Adipocyte (in vitro differentiated cells): ENCODE results near the gene SMARCA2.
A peak's percentile ranks its signal among the peaks of the same experiment; 100 is the strongest.

Source experiments
- DNase-seq: peaks from one replicate; pipeline ENCODE4 v3.0.0-alpha.2; 2015; ENCODE audit warnings: low read depth
- H3K27me3 ChIP-seq: replicated peaks from 2 replicates; pipeline ENCODE4 v1.7.0; 2013; ENCODE audit warnings: mild to moderate bottlenecking, low read length, moderate library complexity; ENCODE audit not compliant: control insufficient read depth, insufficient read depth
- H3K36me3 ChIP-seq: 2 replicates; pipeline ENCODE4 v1.7.0; 2013; ENCODE audit warnings: low read length, mild to moderate bottlenecking, moderate library complexity; ENCODE audit not compliant: control insufficient read depth, insufficient read depth, severe bottlenecking
- H3K4me1 ChIP-seq: 2 replicates; pipeline ENCODE4 v1.7.0; 2013; ENCODE audit warnings: mild to moderate bottlenecking, low read length, moderate library complexity; ENCODE audit not compliant: control insufficient read depth, insufficient read depth
- H3K4me3 ChIP-seq: 2 replicates; pipeline ENCODE4 v1.7.0; 2013; ENCODE audit warnings: mild to moderate bottlenecking, low read length, moderate library complexity
- H3K9ac ChIP-seq: 2 replicates; pipeline ENCODE4 v1.7.0; 2013; ENCODE audit warnings: mild to moderate bottlenecking, low read length, moderate library complexity
- H3K9me3 ChIP-seq: 2 replicates; pipeline ENCODE4 v1.7.0; 2013; ENCODE audit warnings: mild to moderate bottlenecking, low read length, moderate library complexity; ENCODE audit not compliant: control insufficient read depth

The SMARCA2 gene

DNA sequence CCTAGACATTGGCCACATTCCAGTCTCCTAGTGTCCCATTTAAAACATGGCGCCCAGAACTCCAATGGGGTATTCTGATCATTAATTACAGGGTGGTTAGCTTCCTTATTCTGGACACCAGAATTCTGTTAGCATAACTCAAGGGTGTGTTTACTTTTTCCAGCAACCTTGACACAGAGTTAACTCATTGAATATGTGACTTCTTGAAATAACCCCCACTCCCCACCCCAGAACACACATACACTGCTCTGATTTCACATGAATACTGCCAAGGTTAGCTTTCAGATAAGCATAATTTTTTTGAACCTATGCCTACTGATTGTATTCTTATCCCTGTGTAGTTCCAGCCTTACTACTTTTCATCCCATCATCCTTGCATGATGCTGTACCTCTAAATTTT is 151.1 kb downstream of the SMARCA2 start:
- Histone ChIP-seq H3K4me3 (no peak overlapping the region), H3K27me3 (no peaks in the 10 kb centered on the region), H3K9me3 (no peaks in the 10 kb centered on the region), H3K36me3 (peaks cover 35% of the 10 kb centered on the region), H3K4me1 (no peaks in the 10 kb centered on the region), H3K9ac (no peak overlapping the region)
- no peak for DNase-seq

- Histone ChIP-seq H3K4me1 (no peaks in the 10 kb centered on the region), H3K27me3 (no peaks in the 10 kb centered on the region), H3K9ac (no peak overlapping the region), H3K4me3 (no peak overlapping the region), H3K9me3 (no peaks in the 10 kb centered on the region), H3K36me3 (peaks cover 44% of the 10 kb centered on the region)
- no peak for DNase-seq
Observed at GRCh38 chr9:2169035-2169434, 153.9 kb downstream of the SMARCA2 start.

DNA sequence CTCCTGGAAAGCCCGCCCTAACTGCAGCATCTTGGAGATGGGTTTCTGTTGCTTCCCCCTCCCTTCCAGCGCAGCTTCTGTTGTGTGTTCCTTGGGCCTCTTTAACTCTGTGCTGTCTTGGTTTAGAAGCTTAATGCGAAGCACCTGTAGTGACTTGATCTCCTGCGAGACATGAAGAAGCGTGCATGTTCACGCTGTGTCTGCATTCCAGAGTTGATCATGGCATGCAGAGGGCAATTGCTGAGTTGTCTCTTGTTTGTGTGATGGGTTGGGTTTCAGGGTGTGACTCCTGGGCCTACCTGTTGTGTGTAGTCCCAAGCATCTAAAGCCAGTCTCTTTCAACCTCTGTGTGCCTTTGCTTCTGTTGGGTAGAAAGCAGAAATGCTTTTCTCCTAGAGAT is 155.6 kb downstream of the SMARCA2 start:
- Histone ChIP-seq H3K4me3 (no peak overlapping the region), H3K27me3 (no peaks in the 10 kb centered on the region), H3K9me3 (no peaks in the 10 kb centered on the region), H3K9ac (no peak overlapping the region), H3K36me3 (peaks cover 41% of the 10 kb centered on the region), H3K4me1 (no peaks in the 10 kb centered on the region)
- DNase-seq: no peak

- no peaks in the 10 kb centered on the region for H3K27me3 ChIP-seq
- H3K36me3 ChIP-seq: peaks cover 29% of the 10 kb centered on the region
- H3K9ac ChIP-seq: no peak overlapping the region
- DNase-seq: no peak
- no peaks in the 10 kb centered on the region for H3K4me1 ChIP-seq
- H3K4me3 ChIP-seq: no peak overlapping the region
- H3K9me3 ChIP-seq: no peaks in the 10 kb centered on the region
Observed at GRCh38 chr9:2173170-2173569, 158.0 kb downstream of the SMARCA2 start.

- Histone ChIP-seq H3K4me3 (no peak overlapping the region), H3K27me3 (no peaks in the 10 kb centered on the region), H3K9me3 (no peaks in the 10 kb centered on the region), H3K9ac (no peak overlapping the region), H3K4me1 (no peaks in the 10 kb centered on the region), H3K36me3 (peaks cover 27% of the 10 kb centered on the region)
- DNase-seq: no peak
Observed at GRCh38 chr9:2173861-2174260, 158.7 kb downstream of the SMARCA2 start.

DNA sequence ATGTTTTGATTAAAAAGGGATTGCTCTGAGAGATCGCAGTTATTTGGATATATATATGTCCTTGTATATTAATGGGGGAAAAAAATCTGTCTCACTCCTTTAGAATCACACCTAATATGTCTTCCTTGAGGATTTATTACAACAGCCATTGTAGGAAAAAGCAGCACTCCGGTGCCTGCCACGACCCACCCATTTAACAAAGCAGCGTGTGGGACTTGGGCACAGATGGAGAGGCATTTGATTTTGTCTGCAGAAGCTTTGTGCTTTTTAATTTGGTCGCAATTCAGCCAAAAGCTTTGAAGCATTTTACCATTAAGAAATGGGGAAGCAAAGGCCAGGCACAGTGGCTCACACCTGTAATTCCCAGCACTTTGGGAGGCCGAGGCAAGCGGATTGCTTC is 159.2 kb downstream of the SMARCA2 start:
- no peaks in the 10 kb centered on the region for H3K4me1 ChIP-seq
- H3K27me3 ChIP-seq: no peaks in the 10 kb centered on the region

DNA sequence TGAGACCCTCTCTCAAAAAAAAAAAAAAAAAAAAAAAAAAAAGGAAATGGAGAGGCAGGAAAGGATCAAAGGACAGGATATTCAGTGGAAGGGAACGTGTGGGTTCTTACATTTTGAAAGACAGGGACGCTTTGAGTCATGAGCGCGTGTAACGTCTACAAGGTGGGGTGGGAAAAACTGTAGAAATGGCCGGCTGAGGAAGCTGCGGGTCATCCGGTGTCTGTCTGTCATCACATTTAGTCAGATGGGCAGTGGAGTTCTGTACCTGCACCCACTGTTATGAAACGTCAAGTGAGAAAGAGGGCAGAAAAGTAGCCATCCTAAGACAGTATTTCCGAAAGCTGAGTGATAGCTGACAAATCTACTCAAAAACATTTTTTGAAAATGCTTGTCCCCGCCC is 159.8 kb downstream of the SMARCA2 start:
- no peaks in the 10 kb centered on the region for H3K4me1 ChIP-seq
- H3K9me3 ChIP-seq: no peaks in the 10 kb centered on the region
- H3K9ac ChIP-seq: no peak overlapping the region
- H3K27me3 ChIP-seq: no peaks in the 10 kb centered on the region
- peaks cover 27% of the 10 kb centered on the region for H3K36me3 ChIP-seq
- no peak overlapping the region for H3K4me3 ChIP-seq
- no peak for DNase-seq

More for the DNA sequence above, 159.2 kb downstream of the SMARCA2 start:
- no peak for DNase-seq
- Histone ChIP-seq H3K9me3 (no peaks in the 10 kb centered on the region), H3K36me3 (peaks cover 27% of the 10 kb centered on the region), H3K9ac (no peak overlapping the region), H3K4me3 (no peak overlapping the region)

- H3K4me3 ChIP-seq: no peak overlapping the region
- no peak for DNase-seq
- H3K36me3 ChIP-seq: peaks cover 14% of the 10 kb centered on the region
- H3K4me1 ChIP-seq: peaks cover 9% of the 10 kb centered on the region
- H3K27me3 ChIP-seq: no peaks in the 10 kb centered on the region
- no peaks in the 10 kb centered on the region for H3K9me3 ChIP-seq
- H3K9ac ChIP-seq: no peak overlapping the region
Observed at GRCh38 chr9:2177121-2177520, 162.0 kb downstream of the SMARCA2 start.

DNA sequence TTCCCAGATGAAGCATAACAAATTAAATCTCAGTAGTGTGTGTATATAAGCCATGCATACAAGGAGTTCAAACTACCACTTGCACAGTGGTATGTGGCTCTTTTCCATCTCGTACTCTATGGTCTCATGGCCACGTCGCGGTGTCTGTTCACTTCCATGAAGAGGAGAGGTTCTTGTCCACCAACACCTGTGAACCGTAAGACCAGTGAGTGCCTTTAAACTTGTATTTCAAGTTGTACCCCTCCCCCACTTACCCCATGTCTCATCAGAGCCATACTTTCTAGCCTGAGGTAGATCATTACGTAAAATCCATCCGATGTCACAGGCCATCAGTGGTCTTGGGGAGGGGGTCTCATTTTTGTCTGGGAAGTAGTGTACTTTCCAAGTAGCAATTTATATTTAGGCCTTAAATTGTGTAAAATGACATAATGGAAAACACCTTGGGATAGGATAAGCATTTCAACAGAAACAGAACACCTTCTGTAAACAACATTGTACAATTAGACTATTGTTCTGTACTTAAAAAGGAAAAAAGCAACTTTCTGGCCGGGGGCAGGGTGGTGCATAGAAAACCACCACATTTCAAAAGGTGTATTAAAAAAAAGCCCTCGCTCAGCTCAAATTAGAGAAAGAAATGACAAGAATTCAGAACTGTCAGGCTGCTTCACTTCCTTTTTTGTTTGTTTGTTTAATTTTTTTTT is 163.0 kb downstream of the SMARCA2 start:
- no peak overlapping the region for H3K9ac ChIP-seq
- H3K4me1 ChIP-seq: peaks cover 9% of the 10 kb centered on the region
- peaks cover 12% of the 10 kb centered on the region for H3K36me3 ChIP-seq
- no peak overlapping the region for H3K4me3 ChIP-seq
- no peaks in the 10 kb centered on the region for H3K9me3 ChIP-seq
- H3K27me3 ChIP-seq: no peaks in the 10 kb centered on the region
- no peak for DNase-seq

DNA sequence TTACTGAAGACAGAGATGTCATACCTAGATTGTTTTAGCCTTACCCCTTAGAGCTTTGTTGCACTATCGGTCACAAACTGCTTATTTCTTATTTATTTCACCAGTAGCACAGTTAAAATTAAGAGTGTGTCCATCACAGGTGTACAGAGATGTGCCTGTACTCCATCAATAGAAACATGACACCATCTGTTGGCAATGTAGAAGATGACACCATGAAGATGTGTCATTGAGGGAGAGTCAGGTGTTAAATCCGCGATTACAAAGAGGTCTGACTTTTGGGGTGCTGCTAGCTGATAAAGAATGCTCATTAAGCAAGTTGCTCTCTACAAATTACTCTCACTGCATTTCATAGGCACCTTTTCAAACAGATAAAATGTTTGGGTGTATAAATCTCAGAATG is 164.4 kb downstream of the SMARCA2 start:
- Histone ChIP-seq H3K9ac (no peak overlapping the region), H3K4me3 (no peak overlapping the region), H3K36me3 (peaks cover 23% of the 10 kb centered on the region), H3K9me3 (no peaks in the 10 kb centered on the region), H3K27me3 (no peaks in the 10 kb centered on the region), H3K4me1 (peaks cover 9% of the 10 kb centered on the region)
- no peak for DNase-seq

DNA sequence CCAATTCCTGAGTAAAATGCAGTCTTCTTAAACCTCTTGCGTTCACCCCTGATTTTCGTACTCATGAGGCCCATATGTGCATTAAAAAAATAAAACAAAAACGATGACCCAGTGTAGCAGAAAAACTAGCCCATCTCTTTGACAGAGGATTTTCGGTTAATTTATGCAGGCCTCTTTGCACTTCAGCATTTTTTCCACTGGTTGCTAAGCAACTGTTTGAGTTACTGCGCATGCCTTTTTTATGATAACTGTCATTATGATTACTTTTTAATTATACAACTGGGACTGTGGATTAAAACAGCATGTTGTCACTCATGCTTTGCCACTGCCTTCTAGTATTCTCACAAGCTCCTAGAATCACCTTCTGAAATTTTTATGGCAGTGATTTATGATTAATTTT is 165.0 kb downstream of the SMARCA2 start:
- Histone ChIP-seq H3K9ac (no peak overlapping the region), H3K4me3 (no peak overlapping the region), H3K27me3 (no peaks in the 10 kb centered on the region), H3K36me3 (peaks cover 28% of the 10 kb centered on the region), H3K9me3 (no peaks in the 10 kb centered on the region), H3K4me1 (peaks cover 9% of the 10 kb centered on the region)
- DNase-seq: peak; percentile 19

GRCh38 chr9:2180704-2181103 is 165.6 kb downstream of the SMARCA2 start:
- Histone ChIP-seq H3K9ac (no peak overlapping the region), H3K36me3 (peaks cover 34% of the 10 kb centered on the region)
- peak; percentile 46 for DNase-seq

More at GRCh38 chr9:2180704-2181103, 165.6 kb downstream of the SMARCA2 start:
- Histone ChIP-seq H3K4me3 (no peak overlapping the region), H3K27me3 (no peaks in the 10 kb centered on the region), H3K4me1 (peaks cover 9% of the 10 kb centered on the region), H3K9me3 (no peaks in the 10 kb centered on the region)
